Activated T-cell treated with anti-CD3 and anti-CD28 coated beads, Interleukin-2, amount 50 U/mL, for 72 hours (primary cell): ENCODE results near the gene PELI3. TPM values are rescaled to one million over a fixed set of nuclear protein-coding genes. Genes with fewer than 3 reads are reported as not detected.
A peak's percentile ranks its signal among the peaks of the same experiment; 100 is the strongest.

Source experiments
- ATAC-seq, 2 donors: fragments of 150-1000 bp; cut with Tn5 transposase; replicated peaks in 1 of 2; 2 replicates each; pipeline ENCODE4 v1.10.0; 2021; ENCODE audit warnings: moderate library complexity in 2 of 2, mild to moderate bottlenecking in 1 of 2
- DNase-seq, 2 donors: peaks; one replicate each; pipeline ENCODE4 v3.0.0; 2021 to 2022; ENCODE audit warnings: mixed read lengths in 1 of 2
- H3K27ac Mint-ChIP-seq: one replicate; pipeline ENCODE4 v1.8.0; 2022; ENCODE audit warnings: mild to moderate bottlenecking, moderate library complexity, mixed read lengths
- H3K27me3 Mint-ChIP-seq: one replicate; pipeline ENCODE4 v1.8.0; 2022; ENCODE audit warnings: low read depth, mixed read lengths
- H3K36me3 Mint-ChIP-seq, 2 donors: one replicate each; pipeline ENCODE4 v1.8.0; 2022; ENCODE audit warnings: mixed read lengths in 2 of 2, mild to moderate bottlenecking in 1 of 2; ENCODE audit not compliant: insufficient read depth in 2 of 2
- H3K4me1 Mint-ChIP-seq: one replicate; pipeline ENCODE4 v1.8.0; 2022; ENCODE audit warnings: low read depth, mixed read lengths
- H3K4me3 Mint-ChIP-seq, 2 donors: one replicate each; pipeline ENCODE4 v1.8.0; 2022; ENCODE audit warnings: mild to moderate bottlenecking in 2 of 2, mixed read lengths in 2 of 2, moderate library complexity in 2 of 2
- H3K9me3 Mint-ChIP-seq, 2 donors: one replicate each; pipeline ENCODE4 v1.8.0; 2022; ENCODE audit warnings: mixed read lengths in 2 of 2
- total RNA-seq, 2 donors: library from RNA; stranded (reverse); gene quantifications; one replicate each; pipeline ENCODE4 v1.2.3, GENCODE V29; 2022

Gene PELI3
- total RNA-seq, 2 donors from 2014 or later, result 6.2 to 6.6 TPM

DNA sequence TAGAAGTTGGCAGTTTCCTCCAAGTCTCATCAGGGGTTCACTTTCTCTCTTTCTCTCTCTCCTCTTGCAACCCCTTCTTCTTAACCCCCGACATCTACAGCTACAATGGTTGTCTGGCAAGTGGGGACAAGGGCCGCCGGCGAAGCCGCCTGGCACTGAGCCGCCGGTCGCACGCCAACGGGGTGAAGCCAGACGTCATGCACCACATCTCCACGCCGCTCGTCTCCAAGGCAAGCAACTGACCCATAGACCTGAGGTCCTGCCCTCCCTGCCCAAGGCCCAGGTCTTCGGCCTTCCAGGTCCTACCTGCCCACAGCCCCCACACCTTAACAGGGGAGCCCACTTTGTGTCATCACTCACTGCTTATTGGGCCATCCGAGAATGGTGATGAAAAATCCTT is 4.4 kb downstream of the PELI3 start:
- Mint-ChIP-seq H3K4me3 (no peak overlapping the region), H3K36me3 (no peaks in the 10 kb centered on the region), H3K27me3 (no peaks in the 10 kb centered on the region), H3K4me1 (peaks cover 19% of the 10 kb centered on the region), H3K27ac (no peak overlapping the region), H3K9me3 (no peaks in the 10 kb centered on the region)
- DNase-seq, result no peak
- ATAC-seq, result no peak

DNA sequence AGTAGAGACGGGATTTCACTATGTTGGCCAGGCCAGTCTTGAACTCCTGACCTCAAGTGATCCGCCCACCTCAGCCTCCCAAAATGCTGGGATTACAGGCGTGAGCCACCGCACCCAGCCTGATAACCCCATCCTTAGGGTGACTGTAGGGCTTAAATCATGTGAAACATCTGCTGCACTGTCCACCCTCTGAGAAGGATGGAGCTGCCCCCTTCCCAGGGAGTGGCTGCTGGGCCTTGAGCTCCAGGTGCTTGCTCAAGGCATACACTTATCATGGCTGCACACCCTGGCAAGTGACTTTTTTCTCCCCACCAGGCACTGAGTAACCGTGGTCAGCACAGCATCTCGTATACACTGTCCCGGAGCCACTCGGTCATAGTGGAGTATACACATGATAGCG is 5.3 kb downstream of the PELI3 start:
- no peaks in the 10 kb centered on the region for H3K9me3 Mint-ChIP-seq
- ATAC-seq, result no peak
- peaks cover 14% of the 10 kb centered on the region for H3K4me1 Mint-ChIP-seq
- H3K27ac Mint-ChIP-seq, result no peak overlapping the region
- H3K36me3 Mint-ChIP-seq, result no peaks in the 10 kb centered on the region
- no peak overlapping the region for H3K4me3 Mint-ChIP-seq
- H3K27me3 Mint-ChIP-seq, result no peaks in the 10 kb centered on the region
- no peak for DNase-seq

DNA sequence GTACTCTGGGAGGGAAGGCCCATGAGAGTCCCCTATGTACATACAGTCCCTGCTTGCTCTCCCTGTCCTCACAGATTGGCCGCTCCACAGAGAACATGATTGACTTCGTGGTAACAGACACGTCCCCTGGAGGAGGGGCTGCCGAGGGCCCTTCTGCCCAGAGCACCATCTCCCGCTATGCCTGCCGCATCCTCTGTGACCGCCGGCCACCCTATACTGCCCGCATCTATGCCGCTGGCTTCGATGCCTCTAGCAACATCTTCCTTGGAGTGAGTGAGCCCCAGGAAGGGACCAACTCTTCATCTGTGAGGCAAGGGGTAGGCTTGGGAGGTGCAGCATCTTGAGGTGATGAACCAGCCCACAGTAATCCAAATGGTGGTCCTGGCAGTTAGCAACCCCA is 6.5 kb downstream of the PELI3 start:
- ATAC-seq (no peak), DNase-seq (no peak)
- peaks cover 8% of the 10 kb centered on the region for H3K4me1 Mint-ChIP-seq
- H3K27me3 Mint-ChIP-seq, result no peaks in the 10 kb centered on the region
- no peaks in the 10 kb centered on the region for H3K36me3 Mint-ChIP-seq
- no peaks in the 10 kb centered on the region for H3K9me3 Mint-ChIP-seq
- H3K4me3 Mint-ChIP-seq, result no peak overlapping the region
- H3K27ac Mint-ChIP-seq, result no peak overlapping the region

DNA sequence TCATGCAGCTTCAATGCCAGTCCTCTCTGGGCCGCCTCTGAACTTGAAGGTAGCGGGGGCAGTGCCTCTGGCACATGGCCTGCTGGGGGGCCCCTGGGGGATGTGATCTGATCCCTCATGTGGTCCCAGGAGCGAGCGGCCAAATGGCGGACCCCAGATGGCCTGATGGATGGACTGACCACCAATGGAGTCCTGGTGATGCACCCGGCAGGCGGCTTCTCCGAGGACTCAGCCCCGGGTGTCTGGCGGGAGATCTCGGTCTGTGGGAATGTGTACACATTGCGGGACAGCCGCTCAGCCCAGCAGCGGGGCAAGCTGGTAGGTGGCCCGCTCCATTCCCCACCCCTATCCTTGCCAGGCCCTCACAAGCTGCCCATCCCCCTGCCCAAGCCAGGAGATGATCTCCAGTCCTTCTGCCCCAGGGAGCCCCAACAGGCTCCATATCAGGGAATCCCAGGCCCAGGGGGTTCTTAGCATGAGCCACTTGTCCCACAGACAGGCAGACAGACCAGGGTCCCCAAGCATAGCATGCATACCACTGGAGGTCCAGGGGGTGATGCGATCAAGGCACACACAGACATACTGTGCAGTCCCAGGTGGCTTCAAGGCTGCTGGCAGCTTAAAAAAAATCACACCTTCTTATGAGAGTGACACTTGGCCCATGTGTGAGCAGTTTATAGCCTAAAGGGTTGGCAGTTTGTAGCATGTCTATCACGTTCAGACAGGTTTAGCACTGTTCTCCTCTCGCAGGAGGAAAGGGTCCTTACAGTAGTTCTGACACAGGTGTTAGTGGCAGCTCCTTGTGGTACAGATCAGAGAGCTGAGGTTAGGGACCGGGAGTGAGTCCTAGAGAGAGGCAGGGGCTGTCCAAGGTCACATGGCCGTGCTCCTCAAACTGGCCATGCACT is 7.2 kb downstream of the PELI3 start:
- H3K9me3 Mint-ChIP-seq, result no peaks in the 10 kb centered on the region
- no peak overlapping the region for H3K27ac Mint-ChIP-seq

DNA sequence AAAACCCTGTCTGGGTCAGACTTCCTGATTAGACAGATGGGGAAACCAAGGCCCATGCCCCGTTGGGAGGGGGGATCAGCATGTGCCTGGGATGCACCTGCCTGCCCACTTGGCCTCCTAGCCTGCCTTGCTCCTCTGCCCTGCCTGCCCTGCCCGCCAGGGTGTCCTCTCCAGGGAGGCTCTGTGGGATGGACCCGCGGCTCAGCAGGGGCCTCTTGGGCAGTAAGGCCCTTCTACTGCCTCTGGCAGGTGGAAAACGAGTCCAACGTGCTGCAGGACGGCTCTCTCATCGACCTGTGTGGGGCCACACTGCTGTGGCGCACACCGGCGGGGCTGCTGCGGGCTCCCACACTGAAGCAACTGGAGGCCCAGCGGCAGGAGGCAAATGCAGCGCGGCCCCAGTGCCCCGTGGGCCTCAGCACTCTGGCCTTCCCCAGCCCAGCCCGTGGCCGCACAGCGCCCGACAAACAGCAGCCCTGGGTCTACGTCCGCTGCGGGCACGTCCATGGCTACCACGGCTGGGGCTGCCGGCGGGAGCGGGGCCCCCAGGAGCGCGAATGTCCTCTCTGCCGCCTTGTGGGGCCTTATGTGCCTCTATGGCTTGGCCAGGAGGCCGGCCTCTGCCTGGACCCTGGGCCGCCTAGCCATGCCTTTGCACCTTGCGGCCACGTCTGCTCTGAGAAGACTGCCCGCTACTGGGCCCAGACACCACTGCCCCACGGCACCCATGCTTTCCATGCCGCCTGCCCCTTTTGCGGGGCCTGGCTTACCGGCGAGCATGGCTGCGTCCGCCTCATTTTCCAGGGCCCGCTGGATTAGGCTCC is 8.9 kb downstream of the PELI3 start:
- Mint-ChIP-seq H3K9me3 (no peaks in the 10 kb centered on the region), H3K27me3 (no peaks in the 10 kb centered on the region), H3K4me1 (peaks cover 16% of the 10 kb centered on the region), H3K4me3 (no peak overlapping the region), H3K27ac (no peak overlapping the region), H3K36me3 (no peaks in the 10 kb centered on the region)
- DNase-seq (no peak), ATAC-seq (no peak)

More for the DNA sequence above, 7.2 kb downstream of the PELI3 start:
- Mint-ChIP-seq H3K4me1 (peaks cover 10% of the 10 kb centered on the region), H3K27me3 (no peaks in the 10 kb centered on the region), H3K4me3 (no peak overlapping the region), H3K36me3 (no peaks in the 10 kb centered on the region)
- DNase-seq, result no peak
- ATAC-seq, result no peak

DNA sequence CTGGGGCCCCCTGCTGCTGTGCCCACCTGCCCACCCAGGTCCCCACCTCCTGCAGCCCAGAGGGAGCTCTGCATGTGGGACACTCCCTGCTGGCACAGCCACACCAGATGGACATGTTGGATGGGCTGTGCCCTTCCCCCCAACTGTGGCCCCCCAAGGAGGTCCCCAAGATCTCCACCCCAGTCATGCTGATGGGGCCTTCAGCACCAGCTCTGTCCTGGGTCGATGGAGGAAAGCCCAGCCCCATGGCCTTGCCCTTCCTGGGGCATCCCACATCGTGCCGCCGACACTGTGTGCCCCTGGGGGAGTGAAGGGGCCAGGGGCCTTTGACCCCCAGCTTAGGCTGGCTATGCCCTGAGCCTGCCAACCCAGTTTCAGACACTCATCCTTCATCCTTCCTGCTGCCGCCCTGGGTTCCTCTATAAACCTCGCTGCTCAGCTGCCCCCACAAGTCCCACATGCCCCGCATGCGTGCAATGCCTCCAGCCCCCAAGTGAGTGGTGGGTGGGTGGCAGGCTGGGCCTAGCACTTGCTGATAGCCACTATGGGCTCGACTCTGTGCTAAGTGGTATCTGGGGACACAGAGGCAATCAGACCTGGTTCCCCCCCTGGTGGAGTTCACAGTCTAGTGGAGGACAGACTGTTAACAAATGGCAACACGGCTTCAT is 9.6 kb downstream of the PELI3 start:
- no peak for ATAC-seq
- Mint-ChIP-seq H3K9me3 (no peaks in the 10 kb centered on the region), H3K4me1 (peaks cover 20% of the 10 kb centered on the region), H3K36me3 (no peaks in the 10 kb centered on the region), H3K27ac (no peak overlapping the region), H3K27me3 (no peaks in the 10 kb centered on the region), H3K4me3 (no peak overlapping the region)
- no peak for DNase-seq

DNA sequence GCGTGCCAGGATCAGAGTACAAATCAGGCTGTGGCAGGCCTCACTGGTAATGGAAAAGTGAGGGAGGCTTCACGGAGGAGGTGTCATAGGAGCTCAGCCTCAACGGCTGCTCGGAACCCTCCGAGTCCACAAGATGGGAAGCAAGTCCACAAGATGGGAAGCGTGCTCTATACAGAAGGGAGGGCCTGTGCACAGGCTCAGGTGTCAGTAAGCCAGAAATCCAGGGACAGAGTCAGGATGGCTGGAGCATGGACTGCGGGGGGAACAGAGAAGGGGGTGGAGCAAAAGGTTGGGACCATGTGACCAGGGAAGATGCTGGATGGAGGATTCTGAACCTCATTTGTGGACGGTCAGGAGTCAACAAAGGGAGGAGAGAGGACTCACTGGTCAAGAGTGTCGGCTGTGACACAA is 10.1 kb downstream of the PELI3 start:
- no peaks in the 10 kb centered on the region for H3K36me3 Mint-ChIP-seq
- ATAC-seq, result no peak
- H3K4me3 Mint-ChIP-seq, result no peak overlapping the region

DNA sequence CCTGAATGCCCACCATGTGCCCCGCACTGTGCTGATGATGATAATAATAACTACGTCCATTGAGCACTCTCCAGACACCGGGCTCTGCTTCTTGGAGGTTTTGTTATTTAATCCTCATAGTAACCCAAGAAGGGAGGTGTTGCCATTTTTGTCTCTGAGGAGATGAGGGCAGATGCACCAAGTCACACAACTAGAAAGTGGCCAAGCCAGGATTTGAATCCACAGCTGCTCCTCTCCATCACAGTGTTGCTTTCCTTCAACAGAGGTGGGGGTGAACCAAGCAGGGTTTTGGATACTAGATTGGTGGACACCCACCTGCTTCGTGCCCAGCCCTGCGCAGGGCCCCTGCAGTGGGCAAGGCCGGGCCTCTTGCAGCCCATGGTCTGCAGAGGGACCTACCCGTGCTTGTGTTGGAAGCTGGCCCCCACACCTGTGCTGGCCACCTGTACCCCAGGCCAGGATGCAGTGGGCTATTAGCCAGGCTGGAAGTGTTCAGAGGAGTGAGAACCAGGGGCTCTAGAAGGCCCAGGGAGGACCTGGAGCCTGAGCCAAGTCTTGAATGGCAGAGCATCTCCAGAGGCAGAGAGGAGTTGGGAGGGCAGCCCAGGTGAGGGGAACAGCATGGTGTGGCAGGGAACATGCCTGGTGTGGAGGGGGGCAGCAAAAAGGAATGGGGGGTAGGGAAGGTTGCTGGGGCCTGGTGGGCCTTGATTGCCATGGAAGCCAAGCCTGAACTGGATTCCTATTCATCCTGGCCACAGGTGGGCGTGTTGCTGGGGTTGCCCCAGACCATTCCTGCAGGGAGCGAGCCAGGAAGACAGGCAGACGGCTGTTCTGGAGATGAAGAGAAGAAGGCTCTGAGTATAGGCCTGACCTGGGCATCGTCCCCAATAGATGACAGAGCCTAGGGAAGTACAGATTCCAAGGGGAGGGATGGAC is 10.8 kb downstream of the PELI3 start:
- Mint-ChIP-seq H3K36me3 (no peaks in the 10 kb centered on the region), H3K4me1 (peaks cover 20% of the 10 kb centered on the region), H3K27me3 (no peaks in the 10 kb centered on the region), H3K27ac (no peak overlapping the region), H3K9me3 (no peaks in the 10 kb centered on the region), H3K4me3 (no peak overlapping the region)
- no peak for DNase-seq
- no peak for ATAC-seq

More for the DNA sequence above, 10.1 kb downstream of the PELI3 start:
- Mint-ChIP-seq H3K27ac (no peak overlapping the region), H3K27me3 (no peaks in the 10 kb centered on the region), H3K9me3 (no peaks in the 10 kb centered on the region), H3K4me1 (peaks cover 20% of the 10 kb centered on the region)
- no peak for DNase-seq

DNA sequence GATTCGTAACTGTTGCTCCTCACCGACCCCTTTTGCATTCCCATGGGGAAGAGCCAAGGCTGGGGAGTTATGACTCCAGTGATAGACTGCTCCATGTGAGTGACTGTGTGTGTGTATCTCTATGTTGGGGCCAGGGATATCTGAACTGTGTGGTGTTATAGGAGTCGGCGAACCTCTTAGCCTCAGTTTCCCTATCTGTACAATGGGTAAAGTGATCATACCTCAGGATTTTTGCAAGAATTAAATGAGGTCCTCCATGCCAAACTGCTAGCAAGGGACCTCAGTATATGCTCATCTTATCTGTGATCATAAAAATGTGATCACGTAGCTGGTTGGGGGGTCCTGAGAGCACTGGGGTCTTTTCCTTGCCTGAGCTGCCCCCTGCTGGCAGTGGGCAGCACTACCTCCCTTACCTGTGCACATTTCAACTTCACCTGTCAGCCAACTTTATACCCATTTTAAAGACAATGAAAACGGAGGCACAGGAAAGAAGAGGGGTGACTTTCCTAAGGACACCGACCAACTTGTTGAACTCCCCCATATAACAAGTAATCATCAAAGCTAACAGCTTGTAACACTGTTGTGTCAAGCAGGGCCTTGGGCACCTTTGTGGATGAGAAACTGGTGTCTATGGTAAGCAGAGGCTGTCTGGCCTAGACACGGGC is 12.2 kb downstream of the PELI3 start:
- Mint-ChIP-seq H3K9me3 (no peaks in the 10 kb centered on the region), H3K27me3 (no peaks in the 10 kb centered on the region), H3K4me1 (peaks cover 20% of the 10 kb centered on the region), H3K27ac (peak overlapping the region; percentile 54), H3K4me3 (peak overlapping the region; percentile 91 to 94), H3K36me3 (no peaks in the 10 kb centered on the region)
- DNase-seq, result peak; percentile 34 to 49
- ATAC-seq, result no peak

DNA sequence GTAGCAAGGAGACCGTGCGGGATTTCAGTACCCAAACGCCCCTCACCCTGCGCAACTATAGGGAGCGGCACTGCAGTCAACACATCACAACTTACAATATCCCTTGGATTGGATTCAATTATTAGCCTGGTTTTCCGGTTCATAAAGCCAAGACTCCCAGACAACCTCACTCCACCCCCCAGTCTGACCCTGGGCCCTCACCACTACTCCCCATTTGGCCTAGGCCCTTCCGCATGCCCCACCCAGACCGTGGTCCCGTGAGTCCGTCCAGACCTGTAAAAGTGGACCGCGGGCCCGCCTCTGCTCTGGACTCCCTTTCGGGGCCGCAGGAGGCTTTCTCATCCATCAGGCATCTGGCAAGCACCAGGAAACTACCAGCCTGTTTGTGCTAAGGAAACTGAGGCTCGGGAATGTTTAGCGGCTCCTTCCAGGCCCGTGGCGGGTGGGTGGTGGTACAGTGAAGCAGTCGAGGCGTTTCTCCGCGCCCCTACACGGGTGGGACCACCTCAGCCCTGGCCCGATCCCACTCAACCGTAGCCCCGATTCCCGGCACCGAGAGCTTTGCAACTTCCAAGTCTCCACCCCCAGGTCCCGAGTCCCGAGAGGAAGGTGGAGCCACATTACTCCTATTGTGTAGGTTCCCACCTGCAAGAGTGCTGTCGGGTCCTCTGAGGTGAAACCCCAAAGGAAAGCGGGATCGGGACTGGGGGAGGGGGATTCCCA is 12.8 kb downstream of the PELI3 start:
- ATAC-seq, result peak in 1 of 2 donors; percentile 1
- peak in 1 of 2 donors; percentile 16 for DNase-seq
- H3K27ac Mint-ChIP-seq, result peak overlapping the region; percentile 68
- peak overlapping the region; percentile 91 to 94 for H3K4me3 Mint-ChIP-seq
- no peaks in the 10 kb centered on the region for H3K9me3 Mint-ChIP-seq
- H3K27me3 Mint-ChIP-seq, result no peaks in the 10 kb centered on the region
- H3K4me1 Mint-ChIP-seq, result peaks cover 20% of the 10 kb centered on the region
- H3K36me3 Mint-ChIP-seq, result no peaks in the 10 kb centered on the region

DNA sequence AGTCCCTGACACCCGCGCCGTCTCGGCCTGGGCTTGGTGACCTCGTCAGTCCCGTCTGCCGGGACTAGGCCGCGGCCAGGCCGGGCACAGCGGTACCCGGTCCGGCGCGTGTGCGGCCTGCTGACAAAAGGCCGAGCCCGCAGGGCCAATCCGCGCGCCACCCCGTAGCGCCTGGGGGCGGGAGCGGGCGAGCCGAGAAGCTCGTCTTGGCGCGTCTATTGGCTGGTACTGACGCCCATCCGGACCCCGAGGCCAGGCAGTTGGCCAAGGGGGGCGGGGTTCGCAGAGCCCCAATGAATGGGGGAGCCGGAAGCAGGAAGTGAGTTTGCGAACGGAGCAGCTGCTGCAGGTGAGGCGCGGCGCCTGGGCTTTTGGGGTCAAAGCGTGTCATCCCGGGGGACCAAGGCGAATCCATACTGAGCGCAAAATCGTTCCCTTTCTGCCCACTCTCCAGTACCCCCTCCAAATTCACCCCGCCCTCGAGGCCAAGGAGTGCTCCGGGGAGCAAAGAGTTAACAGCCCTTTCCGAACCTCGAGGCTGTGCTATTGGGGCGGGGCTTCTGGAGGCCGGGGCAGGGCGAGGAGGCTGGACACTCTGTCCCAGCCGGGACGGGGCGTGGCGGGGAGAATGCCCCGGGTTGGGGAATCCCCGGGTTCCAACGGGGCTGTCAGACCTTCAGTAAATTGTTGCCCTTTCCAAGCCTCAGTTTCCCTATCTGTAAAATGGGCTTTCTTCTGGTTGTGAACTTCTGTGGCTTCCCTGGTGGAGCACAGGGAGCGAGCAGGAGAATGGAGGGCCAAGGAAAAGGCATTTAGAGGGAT is 13.6 kb downstream of the PELI3 start, which contains the start of gene DPP3:
Gene DPP3, plus strand, starts transcription at position 318 of the 822 bp plus-strand sequence. CDS start 1,767 bp downstream, outside the sequence.
- peak within 1 kb of the TSS; percentile 91 to 94 for H3K4me3 Mint-ChIP-seq
- H3K36me3 Mint-ChIP-seq, result no peaks in the 10 kb centered on the region
- ATAC-seq (peak; percentile 98), DNase-seq (peak; percentile 98 to 99)
- peaks cover 20% of the 10 kb centered on the region for H3K4me1 Mint-ChIP-seq
- H3K27me3 Mint-ChIP-seq, result no peaks in the 10 kb centered on the region
- H3K27ac Mint-ChIP-seq, result peak within 1 kb of the TSS; percentile 76
- H3K9me3 Mint-ChIP-seq, result no peaks in the 10 kb centered on the region
